GM12801 (cell line): ENCODE data around the gene TBC1D22A.

Experiments used
- TF ChIP-seq, protein P1 (sequence below): IDR thresholded peaks from one replicate; pipeline ENCODE4 v1.5.1; 2011; ENCODE audit warnings: control low read depth; ENCODE audit not compliant: insufficient read length; ENCODE audit errors: extremely low read depth

TBC1D22A gene

DNA sequence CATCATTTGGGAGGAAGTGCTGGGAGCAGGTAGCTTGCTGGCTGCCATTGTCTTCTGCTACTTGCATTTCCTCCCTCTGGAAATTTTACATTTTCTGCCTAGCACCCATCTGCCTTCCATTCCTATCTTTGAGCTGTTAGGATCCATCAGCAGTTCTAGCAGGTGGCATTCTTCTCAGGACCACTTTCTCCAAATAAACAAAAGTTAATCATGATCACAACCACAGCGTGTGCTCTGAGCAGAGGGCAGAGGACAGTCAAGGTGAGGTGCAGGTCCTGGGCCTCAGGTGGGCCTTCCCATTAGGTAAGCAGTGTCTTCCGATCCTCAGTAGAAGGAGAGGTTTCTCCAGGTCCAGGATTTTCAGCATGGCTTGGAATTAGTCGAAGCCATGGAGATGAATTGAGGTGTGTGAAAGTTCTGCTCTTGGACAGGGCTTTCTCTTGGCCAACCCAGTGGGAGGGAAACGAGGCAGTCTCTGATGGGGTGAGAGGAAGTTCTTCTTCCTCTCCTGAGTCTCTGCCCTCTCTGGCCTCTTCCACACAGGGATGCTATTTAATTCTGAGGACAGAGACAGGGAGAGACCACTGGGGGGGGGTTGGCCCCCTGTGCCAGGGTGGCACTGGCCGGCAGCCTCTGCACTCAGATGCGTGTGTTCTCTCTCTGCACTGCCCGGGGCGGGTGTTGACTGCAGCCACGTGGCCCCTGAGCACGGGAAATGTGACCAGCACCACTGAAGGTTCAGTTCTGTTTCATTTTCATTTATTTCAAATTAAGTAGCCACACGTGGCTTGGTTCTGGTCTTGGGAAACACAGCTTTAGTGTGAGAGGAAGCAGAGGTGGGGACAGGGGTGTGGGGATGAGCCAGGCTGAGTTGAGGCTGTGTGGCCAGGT is 170.8 kb downstream of the TBC1D22A start:
- TF ChIP-seq, protein P1, sequence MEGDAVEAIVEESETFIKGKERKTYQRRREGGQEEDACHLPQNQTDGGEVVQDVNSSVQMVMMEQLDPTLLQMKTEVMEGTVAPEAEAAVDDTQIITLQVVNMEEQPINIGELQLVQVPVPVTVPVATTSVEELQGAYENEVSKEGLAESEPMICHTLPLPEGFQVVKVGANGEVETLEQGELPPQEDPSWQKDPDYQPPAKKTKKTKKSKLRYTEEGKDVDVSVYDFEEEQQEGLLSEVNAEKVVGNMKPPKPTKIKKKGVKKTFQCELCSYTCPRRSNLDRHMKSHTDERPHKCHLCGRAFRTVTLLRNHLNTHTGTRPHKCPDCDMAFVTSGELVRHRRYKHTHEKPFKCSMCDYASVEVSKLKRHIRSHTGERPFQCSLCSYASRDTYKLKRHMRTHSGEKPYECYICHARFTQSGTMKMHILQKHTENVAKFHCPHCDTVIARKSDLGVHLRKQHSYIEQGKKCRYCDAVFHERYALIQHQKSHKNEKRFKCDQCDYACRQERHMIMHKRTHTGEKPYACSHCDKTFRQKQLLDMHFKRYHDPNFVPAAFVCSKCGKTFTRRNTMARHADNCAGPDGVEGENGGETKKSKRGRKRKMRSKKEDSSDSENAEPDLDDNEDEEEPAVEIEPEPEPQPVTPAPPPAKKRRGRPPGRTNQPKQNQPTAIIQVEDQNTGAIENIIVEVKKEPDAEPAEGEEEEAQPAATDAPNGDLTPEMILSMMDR = no peak

DNA sequence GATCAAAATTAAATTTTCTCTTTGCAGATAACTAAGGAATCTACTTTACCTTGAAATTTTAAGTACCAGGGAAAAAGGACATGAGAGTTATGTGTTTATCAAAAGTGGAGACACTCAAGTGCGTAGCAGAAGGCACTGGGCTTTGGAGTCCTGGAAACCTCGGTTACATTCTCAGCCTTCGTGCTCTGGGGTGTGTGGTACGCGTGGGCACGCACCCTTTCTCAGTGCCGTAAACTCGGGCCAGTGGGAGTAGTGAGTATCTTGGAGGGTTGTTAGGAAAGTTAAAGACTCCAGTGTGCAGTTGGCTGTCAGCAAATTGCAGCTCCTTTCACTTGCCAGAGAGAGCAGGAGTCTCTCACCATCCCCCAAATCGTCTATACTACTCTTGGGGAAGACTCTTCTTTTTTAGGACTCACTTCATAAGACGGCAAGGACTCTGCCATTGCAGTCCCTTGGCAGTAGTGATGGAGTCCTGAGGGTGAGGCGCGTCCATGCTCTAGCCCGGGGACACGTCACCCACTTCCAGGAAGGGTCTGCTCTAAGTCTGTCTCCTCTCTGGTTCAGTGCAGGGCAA is 171.8 kb downstream of the TBC1D22A start:
- TF ChIP-seq, protein P1 = no peak

- TF ChIP-seq, protein P1 = no peak
These were observed 172.5 kb downstream of the TBC1D22A start for GRCh38 chr22:46934746-46935491.

DNA sequence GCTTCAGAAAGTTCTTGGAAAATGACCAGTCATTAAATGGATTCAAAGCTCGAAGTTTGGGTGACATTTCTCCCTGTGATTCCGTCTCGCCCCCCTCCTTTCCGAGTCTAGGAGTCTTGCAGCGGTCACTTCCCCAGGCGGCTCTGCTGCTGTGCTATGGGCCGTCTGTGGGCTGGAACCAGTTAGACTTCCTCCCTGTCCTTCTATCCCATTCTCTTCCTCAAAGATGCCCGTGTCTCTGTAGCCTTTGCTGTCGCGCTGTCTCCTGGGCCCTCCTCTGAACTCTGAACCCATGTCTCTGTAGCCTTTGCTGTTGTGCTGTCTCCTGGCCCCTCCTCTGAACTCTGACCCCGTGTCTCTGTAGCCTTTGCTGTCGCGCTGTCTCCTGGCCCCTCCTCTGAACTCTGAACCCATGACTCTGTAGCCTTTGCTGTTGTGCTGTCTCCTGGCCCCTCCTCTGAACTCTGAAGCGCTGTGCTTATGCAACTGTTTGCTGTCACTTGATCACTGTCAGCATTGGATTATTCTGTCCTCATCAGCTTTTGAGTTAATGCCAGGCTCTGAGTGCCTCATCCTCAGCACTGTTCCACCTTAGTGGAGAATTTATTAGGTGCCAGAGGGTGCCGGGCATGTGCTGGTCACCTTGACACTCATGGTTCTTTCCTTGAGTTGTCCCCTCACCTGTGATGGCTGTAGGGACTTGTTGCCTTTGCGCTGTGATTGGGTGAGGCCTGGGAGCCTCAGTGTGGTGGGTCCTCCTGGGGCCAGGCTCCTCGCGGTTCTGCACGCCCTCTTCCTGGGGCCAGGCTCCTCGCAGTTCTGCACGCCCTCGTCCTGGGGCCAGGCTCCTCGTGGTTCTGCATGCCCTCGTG is 173.3 kb downstream of the TBC1D22A start:
- TF ChIP-seq, protein P1 = no peak

DNA sequence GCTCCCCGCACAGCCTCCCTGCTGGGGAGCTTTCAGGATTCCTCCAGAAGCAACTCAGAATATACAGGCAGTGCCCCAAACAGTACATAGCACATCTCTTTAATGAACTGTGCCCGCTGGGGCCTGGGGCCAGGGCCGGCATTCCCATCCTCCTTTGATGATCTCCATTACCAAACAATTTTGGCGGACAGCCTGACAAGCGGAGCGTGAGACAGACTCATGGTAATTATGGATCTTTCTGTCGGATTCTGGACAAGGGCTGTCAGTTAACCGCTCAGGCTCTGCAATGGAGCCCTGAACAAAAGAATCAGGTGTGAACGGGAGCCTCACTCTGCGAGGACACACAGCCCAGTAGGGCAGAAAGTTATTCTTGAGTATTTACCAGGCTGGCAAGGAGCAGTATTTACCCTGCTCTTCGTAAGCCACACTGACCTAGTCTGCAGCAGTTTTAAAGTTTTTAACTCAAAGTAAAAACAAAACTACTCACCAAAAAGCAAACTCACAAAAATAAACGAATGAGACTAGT is 174.0 kb downstream of the TBC1D22A start:
- TF ChIP-seq, protein P1 = no peak

DNA sequence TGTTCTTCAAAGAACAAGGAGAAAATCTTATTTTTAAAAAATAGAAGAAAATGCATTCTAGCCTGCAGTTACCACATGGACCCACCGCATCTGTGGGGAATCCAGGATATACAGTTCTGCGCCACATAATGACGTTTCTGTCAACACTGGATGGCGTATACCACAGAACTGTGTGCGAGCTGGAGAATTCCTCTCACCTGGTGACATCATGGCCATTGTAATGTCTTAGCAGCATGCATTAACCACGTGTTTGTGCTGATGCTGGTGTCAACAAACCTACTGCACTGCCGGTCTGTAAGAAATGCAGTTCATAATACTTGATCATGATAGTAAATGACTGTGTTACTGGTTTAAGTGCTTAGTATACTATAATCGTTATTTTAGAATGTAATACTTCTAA is 174.7 kb downstream of the TBC1D22A start:
- TF ChIP-seq, protein P1 = no peak
